Pancreas (tissue), 10 donors: ENCODE measurements around the gene ZFYVE28. TPM values are rescaled to one million over a fixed set of nuclear protein-coding genes. Genes with fewer than 3 reads are reported as not detected.
"Not testable (repeated sequence)": the region's sequence is repeated elsewhere in the genome, so short reads cannot be mapped to it uniquely, and the experiment has no call there.

Source experiments
- ATAC-seq, 4 donors: fragments of 200-7000 bp; cut with Tn5 transposase; one replicate each; pipeline versions ENCODE4 v1.8.0 to v1.9.1; 2020; ENCODE audit warnings: mild to moderate bottlenecking in 4 of 4, moderate library complexity in 4 of 4
- DNase-seq, 6 donors: peaks; one replicate each; pipeline ENCODE4 v3.0.0-alpha.2; 2020
- FAIRE-seq: peaks from 2 replicates; lab custom pipeline; 2012; peaks lifted over from hg19 to GRCh38; lab: Jason Lieb, UNC
- H3K27ac ChIP-seq, 4 donors: fragments of 200-600 bp; sonication (generic); 1 replicate in 3 of 4; 2 replicates in 1 of 4; pipeline versions ENCODE4 v1.5.0 to v1.8.0; 2020
- H3K27me3 ChIP-seq, 4 donors: fragments of 200-600 bp; one replicate each; pipeline ENCODE4 v1.8.0; 2021
- H3K36me3 ChIP-seq, 3 donors: fragments of 200-600 bp; sonication (generic) in 1 of 3; one replicate each; pipeline versions ENCODE4 v1.5.0 to v1.8.0; 2020 to 2021
- H3K4me1 ChIP-seq, 3 donors: fragments of 200-600 bp; one replicate each; pipeline ENCODE4 v1.8.0; 2021
- H3K4me3 ChIP-seq, 4 donors: fragments of 200-600 bp; sonication (generic) in 2 of 4; one replicate each; pipeline versions ENCODE4 v1.5.0 to v1.8.0; 2020 to 2021
- H3K9me3 ChIP-seq, 4 donors: fragments of 200-600 bp; one replicate each; pipeline ENCODE4 v1.8.0; 2021
- CTCF ChIP-seq, 4 donors: fragments of 200-600 bp; sonication (generic) in 3 of 4; IDR thresholded peaks; one replicate each; pipeline versions ENCODE4 v1.5.0 to v1.8.0; 2021; ENCODE audit warnings: antibody characterized with exemption in 4 of 4
- WGBS, 2 donors: extraction: QIAGEN DNeasy Blood & Tissue Kit; methylation state at CpG; one replicate each; pipeline ENCODE4 v1.1.7; 2013; 5-methylcytosine and 5-hydroxymethylcytosine counted together
- intact Hi-C, 3 donors: fragments of 100-400 bp; cut with DNase I; formaldehyde crosslinking; loops; one replicate each; pipeline versions ENCODE4 v1.11.1 to v1.14.2; 2022
- polyA plus RNA-seq, 2 donors: library from polyadenylated mRNA; stranded (reverse); fragments of 200-250 nt; gene quantifications; one replicate each; pipeline ENCODE4 v1.2.3, GENCODE V29; 2013
- total RNA-seq, 6 donors: library from RNA; stranded (reverse); fragmentation: NEBNext Ultra II Directional in 4 of 6; extraction: Animal tissue kit (Norgen Biotek cat#: 25700) in 4 of 6; gene quantifications; one replicate each; pipeline versions ENCODE4 v1.2.1 to v1.2.4, GENCODE V29; 2021 to 2023
- donor health status: healthy with polysubstance abuse.
- donor health status: DM: no; HTN: no; CAD: no; lungs with moderate emphysema.
- donor health status: DM: no; HTN: no; CAD: no.
- donor health status: control.
- donor health status: control.
- donor health status: Bipolar disorder and iron deficiency.
- donor health status: DM: yes; HTN: yes; CAD: no.
- donor health status: DM: no; HTN: no; CAD: no.
- donor health status: DM: no; HTN: no; CAD: no.
- donor health status: DM: yes; HTN: yes; CAD: no.

The ZFYVE28 gene
- total and polyA plus RNA-seq, 8 donors: 3.8 to 13.4 (median 6.0) TPM

DNA sequence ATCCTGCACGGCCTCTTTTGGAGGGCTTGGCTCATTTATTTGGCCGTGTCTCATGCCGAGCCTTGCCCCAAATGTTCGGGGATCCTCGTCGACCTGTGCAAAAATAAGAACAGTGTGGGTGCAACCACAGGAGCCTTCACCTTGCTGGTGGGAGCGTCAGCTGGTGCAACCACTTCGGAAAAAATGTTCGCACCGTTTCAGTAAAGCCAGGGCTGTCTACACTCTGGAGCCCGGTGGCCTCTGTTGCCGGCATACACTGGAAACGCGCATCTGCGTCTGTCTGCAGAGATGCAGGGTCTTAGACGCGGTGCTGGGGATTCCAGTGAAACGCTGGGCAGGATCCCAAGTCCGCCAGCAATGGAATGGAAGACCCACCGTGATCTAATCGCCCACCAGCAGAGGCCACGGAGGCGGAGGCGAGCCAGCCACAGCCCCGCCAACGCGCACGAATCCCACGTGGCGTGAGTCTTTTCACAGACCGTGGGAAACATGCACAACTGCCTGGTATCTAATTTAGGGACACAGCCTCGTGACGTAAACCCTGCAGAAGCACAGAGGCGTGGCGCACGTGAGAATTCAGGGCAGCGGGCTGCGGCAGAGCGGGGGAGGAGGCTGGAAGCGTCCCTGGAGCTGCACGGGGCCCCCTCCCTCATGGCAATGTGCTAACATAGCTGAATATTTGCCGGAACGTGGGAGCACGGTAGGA lies 142.7 kb downstream of the ZFYVE28 start:
- no peak overlapping the region for H3K4me3 ChIP-seq
- WGBS, 2 donors: 91 to 92% methylated on average over 44 of the region's 44 CpGs
- DNase-seq: peak in 2 of 6 donors; percentile 1 to 35
- H3K27me3 ChIP-seq: no peaks in the 10 kb centered on the region
- intact Hi-C loops: no loop called here
- ATAC-seq: no peak
- H3K4me1 ChIP-seq: no peaks in the 10 kb centered on the region
- no peak overlapping the region for H3K27ac ChIP-seq
- no peaks in the 10 kb centered on the region for H3K36me3 ChIP-seq
- FAIRE-seq: no peak
- H3K9me3 ChIP-seq: no peaks in the 10 kb centered on the region
- TF ChIP-seq CTCF (IDR thresholded peaks at IDR 0.05): no peak

DNA sequence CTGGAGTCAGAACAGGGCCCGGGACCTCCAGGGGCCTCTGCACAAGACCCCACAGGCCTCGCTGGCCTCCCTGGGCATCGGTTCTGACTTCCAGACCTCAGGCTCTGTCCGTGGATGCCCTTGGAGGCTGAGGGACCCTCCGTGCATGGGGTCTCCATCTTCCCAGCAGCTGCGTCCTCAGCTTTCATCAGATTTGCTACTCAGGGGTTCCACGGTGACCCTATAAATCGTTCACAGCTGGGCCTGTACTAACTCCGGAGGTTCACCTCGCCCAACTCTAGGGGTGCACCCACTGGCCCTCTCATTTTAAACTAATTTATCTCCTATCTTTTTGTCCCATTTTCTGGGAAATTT lies 143.4 kb downstream of the ZFYVE28 start:
- H3K4me1 ChIP-seq, H3K27me3 ChIP-seq, H3K9me3 ChIP-seq, H3K36me3 ChIP-seq, H3K27ac ChIP-seq, FAIRE-seq, intact Hi-C loops, ATAC-seq, H3K4me3 ChIP-seq: not testable (repeated sequence)
- DNase-seq: peak in 1 of 6 donors; percentile 1
- WGBS, 2 donors: 89 to 92% methylated on average over 10 of the region's 10 CpGs

GRCh38 chr4:2274320-2275043 lies 144.0 kb downstream of the ZFYVE28 start:
- no peak for FAIRE-seq
- 86 to 87% methylated on average over 21 of the region's 21 CpGs for WGBS, 2 donors

GRCh38 chr4:2273657-2274319 lies 144.7 kb downstream of the ZFYVE28 start:
- Histone ChIP-seq H3K27ac (no peak overlapping the region), H3K4me1 (no peaks in the 10 kb centered on the region), H3K36me3 (no peaks in the 10 kb centered on the region), H3K4me3 (no peak overlapping the region), H3K27me3 (no peaks in the 10 kb centered on the region), H3K9me3 (no peaks in the 10 kb centered on the region)
- FAIRE-seq (no peak), DNase-seq (peak in 2 of 6 donors; percentile 20 to 30), ATAC-seq (no peak)
- intact Hi-C loops: no loop called here
- no peak for TF ChIP-seq CTCF (IDR thresholded peaks at IDR 0.05)
- WGBS, 2 donors: 86% methylated on average over 24 of the region's 24 CpGs

More at GRCh38 chr4:2274320-2275043, 144.0 kb downstream of the ZFYVE28 start:
- no peak for TF ChIP-seq CTCF (IDR thresholded peaks at IDR 0.05)
- H3K27ac ChIP-seq: no peak overlapping the region
- H3K9me3 ChIP-seq: no peaks in the 10 kb centered on the region
- H3K36me3 ChIP-seq: no peaks in the 10 kb centered on the region
- ATAC-seq: no peak
- no peak overlapping the region for H3K4me3 ChIP-seq
- intact Hi-C loops: no loop called here
- H3K4me1 ChIP-seq: no peaks in the 10 kb centered on the region
- no peaks in the 10 kb centered on the region for H3K27me3 ChIP-seq
- DNase-seq: peak in 2 of 6 donors; percentile 3 to 27

GRCh38 chr4:2273221-2273620 lies 145.2 kb downstream of the ZFYVE28 start:
- H3K4me3 ChIP-seq: no peak overlapping the region
- no peak for FAIRE-seq
- H3K4me1 ChIP-seq: no peaks in the 10 kb centered on the region
- intact Hi-C loops: no loop called here
- no peak for TF ChIP-seq CTCF (IDR thresholded peaks at IDR 0.05)
- 83 to 90% methylated on average over 14 to 15 of the region's 15 CpGs for WGBS, 2 donors
- peak in 1 of 6 donors; percentile 45 for DNase-seq
- no peaks in the 10 kb centered on the region for H3K27me3 ChIP-seq
- H3K27ac ChIP-seq: no peak overlapping the region
- H3K36me3 ChIP-seq: no peaks in the 10 kb centered on the region
- H3K9me3 ChIP-seq: no peaks in the 10 kb centered on the region
- no peak for ATAC-seq
